HEK293 (cell line): ENCODE measurements around the gene SPIRE2.

Experiments
- GLI4 ChIP-seq: fragments of 450-650 bp; formaldehyde crosslinking; IDR thresholded peaks from 2 replicates; pipeline ENCODE4 v1.5.1; 2016; ENCODE audit warnings: missing biosample characterization, missing genetic modification characterization
- KLF7 ChIP-seq: fragments of 450-650 bp; formaldehyde crosslinking; IDR thresholded peaks from 2 replicates; pipeline ENCODE4 v1.5.1; 2016; ENCODE audit warnings: missing biosample characterization, missing genetic modification characterization, borderline replicate concordance
- RBAK ChIP-seq: fragments of 450-650 bp; formaldehyde crosslinking; IDR thresholded peaks from 2 replicates; pipeline ENCODE4 v1.5.1; 2016; ENCODE audit warnings: missing biosample characterization, missing genetic modification characterization
- ZFP3 ChIP-seq: fragments of 450-650 bp; formaldehyde crosslinking; IDR thresholded peaks from 2 replicates; pipeline ENCODE4 v1.5.1; 2016; ENCODE audit warnings: low read depth, missing biosample characterization, missing genetic modification characterization
- ZNF274 ChIP-seq, 2 experiments: fragments of 200-500 bp in 1 of 2; fragments of 450-650 bp in 1 of 2; sonication (Bioruptor generic) in 1 of 2; formaldehyde crosslinking in 1 of 2; IDR thresholded peaks; 2 replicates each; pipeline versions ENCODE4 v1.5.1 to v1.6.1; 2014 to 2016; ENCODE audit warnings: borderline replicate concordance in 1 of 2, inconsistent platforms in 1 of 2, low read length in 1 of 2, missing biosample characterization in 1 of 2, missing genetic modification characterization in 1 of 2
- ZNF521 ChIP-seq: fragments of 450-650 bp; formaldehyde crosslinking; IDR thresholded peaks from 2 replicates; pipeline ENCODE4 v1.5.1; 2017; ENCODE audit warnings: missing biosample characterization, mild to moderate bottlenecking, missing genetic modification characterization
- ZNF837 ChIP-seq: fragments of 450-650 bp; formaldehyde crosslinking; IDR thresholded peaks from 2 replicates; pipeline ENCODE4 v1.5.1; 2016; ENCODE audit warnings: missing biosample characterization, missing genetic modification characterization
- TF ChIP-seq, protein P1 (sequence below): fragments of 450-650 bp; formaldehyde crosslinking; IDR thresholded peaks from 2 replicates; pipeline ENCODE4 v1.5.1; 2016; ENCODE audit warnings: missing biosample characterization, missing genetic modification characterization
- TF ChIP-seq, protein P2 (sequence below): fragments of 450-650 bp; formaldehyde crosslinking; IDR thresholded peaks from 2 replicates; pipeline ENCODE4 v1.5.1; 2016; ENCODE audit warnings: missing biosample characterization, missing genetic modification characterization
- TF ChIP-seq, protein P3 (sequence below): fragments of 450-650 bp; formaldehyde crosslinking; IDR thresholded peaks from 2 replicates; pipeline ENCODE4 v1.5.1; 2016; ENCODE audit warnings: missing biosample characterization, missing genetic modification characterization
- TF ChIP-seq, protein P4 (sequence below): fragments of 450-650 bp; formaldehyde crosslinking; IDR thresholded peaks from 2 replicates; pipeline ENCODE4 v1.5.1; 2016; ENCODE audit warnings: missing biosample characterization, missing genetic modification characterization

DNA sequence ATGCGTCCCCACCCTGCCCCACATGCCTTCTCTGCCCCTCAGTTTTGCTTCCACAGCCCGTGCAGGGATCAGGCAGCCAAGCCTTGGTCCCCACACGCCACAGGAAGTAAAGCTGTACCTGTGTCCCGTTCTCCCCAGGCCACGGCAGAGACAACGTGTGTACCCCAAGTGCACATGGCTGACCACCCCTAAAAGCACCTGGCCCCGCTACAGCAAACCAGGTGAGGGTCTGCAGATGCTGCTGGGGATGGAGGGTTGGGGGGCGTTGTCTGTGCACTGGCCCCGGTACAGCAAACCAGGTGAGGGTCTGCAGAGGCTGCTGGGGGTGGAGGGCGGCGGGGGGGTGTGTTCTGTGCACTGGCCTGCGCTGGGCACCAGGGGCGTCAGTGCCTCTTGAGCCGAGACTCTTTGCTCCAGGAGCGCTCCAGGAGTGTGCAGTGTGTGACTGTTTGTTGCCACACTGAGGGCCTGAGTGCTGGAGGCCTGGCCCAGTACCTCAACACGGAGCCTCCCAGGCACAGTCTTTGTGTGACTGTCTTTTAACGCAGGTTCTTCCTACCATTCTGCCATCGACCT lies 63.9 kb downstream of the SPIRE2 start:
- TF ChIP-seq, protein P1, sequence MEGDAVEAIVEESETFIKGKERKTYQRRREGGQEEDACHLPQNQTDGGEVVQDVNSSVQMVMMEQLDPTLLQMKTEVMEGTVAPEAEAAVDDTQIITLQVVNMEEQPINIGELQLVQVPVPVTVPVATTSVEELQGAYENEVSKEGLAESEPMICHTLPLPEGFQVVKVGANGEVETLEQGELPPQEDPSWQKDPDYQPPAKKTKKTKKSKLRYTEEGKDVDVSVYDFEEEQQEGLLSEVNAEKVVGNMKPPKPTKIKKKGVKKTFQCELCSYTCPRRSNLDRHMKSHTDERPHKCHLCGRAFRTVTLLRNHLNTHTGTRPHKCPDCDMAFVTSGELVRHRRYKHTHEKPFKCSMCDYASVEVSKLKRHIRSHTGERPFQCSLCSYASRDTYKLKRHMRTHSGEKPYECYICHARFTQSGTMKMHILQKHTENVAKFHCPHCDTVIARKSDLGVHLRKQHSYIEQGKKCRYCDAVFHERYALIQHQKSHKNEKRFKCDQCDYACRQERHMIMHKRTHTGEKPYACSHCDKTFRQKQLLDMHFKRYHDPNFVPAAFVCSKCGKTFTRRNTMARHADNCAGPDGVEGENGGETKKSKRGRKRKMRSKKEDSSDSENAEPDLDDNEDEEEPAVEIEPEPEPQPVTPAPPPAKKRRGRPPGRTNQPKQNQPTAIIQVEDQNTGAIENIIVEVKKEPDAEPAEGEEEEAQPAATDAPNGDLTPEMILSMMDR, result no peak
- TF ChIP-seq, protein P2, sequence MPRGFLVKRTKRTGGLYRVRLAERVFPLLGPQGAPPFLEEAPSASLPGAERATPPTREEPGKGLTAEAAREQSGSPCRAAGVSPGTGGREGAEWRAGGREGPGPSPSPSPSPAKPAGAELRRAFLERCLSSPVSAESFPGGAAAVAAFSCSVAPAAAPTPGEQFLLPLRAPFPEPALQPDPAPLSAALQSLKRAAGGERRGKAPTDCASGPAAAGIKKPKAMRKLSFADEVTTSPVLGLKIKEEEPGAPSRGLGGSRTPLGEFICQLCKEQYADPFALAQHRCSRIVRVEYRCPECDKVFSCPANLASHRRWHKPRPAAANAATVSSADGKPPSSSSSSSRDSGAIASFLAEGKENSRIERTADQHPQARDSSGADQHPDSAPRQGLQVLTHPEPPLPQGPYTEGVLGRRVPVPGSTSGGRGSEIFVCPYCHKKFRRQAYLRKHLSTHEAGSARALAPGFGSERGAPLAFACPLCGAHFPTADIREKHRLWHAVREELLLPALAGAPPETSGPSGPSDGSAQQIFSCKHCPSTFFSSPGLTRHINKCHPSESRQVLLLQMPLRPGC (tag by site-specific recombination), result no peak
- TF ChIP-seq ZNF521 (tag by site-specific recombination), result no peak
- no peak for TF ChIP-seq KLF7 (tag by site-specific recombination)
- TF ChIP-seq, protein P3, sequence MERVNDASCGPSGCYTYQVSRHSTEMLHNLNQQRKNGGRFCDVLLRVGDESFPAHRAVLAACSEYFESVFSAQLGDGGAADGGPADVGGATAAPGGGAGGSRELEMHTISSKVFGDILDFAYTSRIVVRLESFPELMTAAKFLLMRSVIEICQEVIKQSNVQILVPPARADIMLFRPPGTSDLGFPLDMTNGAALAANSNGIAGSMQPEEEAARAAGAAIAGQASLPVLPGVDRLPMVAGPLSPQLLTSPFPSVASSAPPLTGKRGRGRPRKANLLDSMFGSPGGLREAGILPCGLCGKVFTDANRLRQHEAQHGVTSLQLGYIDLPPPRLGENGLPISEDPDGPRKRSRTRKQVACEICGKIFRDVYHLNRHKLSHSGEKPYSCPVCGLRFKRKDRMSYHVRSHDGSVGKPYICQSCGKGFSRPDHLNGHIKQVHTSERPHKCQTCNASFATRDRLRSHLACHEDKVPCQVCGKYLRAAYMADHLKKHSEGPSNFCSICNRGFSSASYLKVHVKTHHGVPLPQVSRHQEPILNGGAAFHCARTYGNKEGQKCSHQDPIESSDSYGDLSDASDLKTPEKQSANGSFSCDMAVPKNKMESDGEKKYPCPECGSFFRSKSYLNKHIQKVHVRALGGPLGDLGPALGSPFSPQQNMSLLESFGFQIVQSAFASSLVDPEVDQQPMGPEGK (tag by site-specific recombination), result no peak
- no peak for TF ChIP-seq ZFP3 (tag by site-specific recombination)
- TF ChIP-seq RBAK (tag by site-specific recombination), result no peak
- TF ChIP-seq GLI4, result no peak
- no peak for TF ChIP-seq ZNF837 (tag by site-specific recombination)
- TF ChIP-seq, protein P4, sequence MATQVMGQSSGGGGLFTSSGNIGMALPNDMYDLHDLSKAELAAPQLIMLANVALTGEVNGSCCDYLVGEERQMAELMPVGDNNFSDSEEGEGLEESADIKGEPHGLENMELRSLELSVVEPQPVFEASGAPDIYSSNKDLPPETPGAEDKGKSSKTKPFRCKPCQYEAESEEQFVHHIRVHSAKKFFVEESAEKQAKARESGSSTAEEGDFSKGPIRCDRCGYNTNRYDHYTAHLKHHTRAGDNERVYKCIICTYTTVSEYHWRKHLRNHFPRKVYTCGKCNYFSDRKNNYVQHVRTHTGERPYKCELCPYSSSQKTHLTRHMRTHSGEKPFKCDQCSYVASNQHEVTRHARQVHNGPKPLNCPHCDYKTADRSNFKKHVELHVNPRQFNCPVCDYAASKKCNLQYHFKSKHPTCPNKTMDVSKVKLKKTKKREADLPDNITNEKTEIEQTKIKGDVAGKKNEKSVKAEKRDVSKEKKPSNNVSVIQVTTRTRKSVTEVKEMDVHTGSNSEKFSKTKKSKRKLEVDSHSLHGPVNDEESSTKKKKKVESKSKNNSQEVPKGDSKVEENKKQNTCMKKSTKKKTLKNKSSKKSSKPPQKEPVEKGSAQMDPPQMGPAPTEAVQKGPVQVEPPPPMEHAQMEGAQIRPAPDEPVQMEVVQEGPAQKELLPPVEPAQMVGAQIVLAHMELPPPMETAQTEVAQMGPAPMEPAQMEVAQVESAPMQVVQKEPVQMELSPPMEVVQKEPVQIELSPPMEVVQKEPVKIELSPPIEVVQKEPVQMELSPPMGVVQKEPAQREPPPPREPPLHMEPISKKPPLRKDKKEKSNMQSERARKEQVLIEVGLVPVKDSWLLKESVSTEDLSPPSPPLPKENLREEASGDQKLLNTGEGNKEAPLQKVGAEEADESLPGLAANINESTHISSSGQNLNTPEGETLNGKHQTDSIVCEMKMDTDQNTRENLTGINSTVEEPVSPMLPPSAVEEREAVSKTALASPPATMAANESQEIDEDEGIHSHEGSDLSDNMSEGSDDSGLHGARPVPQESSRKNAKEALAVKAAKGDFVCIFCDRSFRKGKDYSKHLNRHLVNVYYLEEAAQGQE, result no peak
- no peak for TF ChIP-seq ZNF274 (IDR thresholded peaks at IDR 0.05; ENCODE audit: low read length)
- TF ChIP-seq ZNF274 (tag by site-specific recombination; IDR thresholded peaks at IDR 0.05; ENCODE audit: borderline replicate concordance), result no peak
